HepG2 (cell line): ENCODE data around the gene TOP2A. TPM values are rescaled to one million over a fixed set of nuclear protein-coding genes. Genes with fewer than 3 reads are reported as not detected.

ENCODE experiments used
- ATF6 ChIP-seq: sonication (generic); formaldehyde crosslinking; conservative IDR thresholded peaks from 2 replicates; pipeline ENCODE4 v1.4.0; 2020; ENCODE audit warnings: missing genetic modification reagents
- CC2D1A ChIP-seq: sonication (generic); formaldehyde crosslinking; IDR thresholded peaks from 2 replicates; pipeline ENCODE4 v1.8.1; 2023; ENCODE audit warnings: mild to moderate bottlenecking, missing genetic modification reagents
- CHCHD3 ChIP-seq: sonication (generic); formaldehyde crosslinking; IDR thresholded peaks from 2 replicates; pipeline ENCODE4 v1.8.0; 2022; ENCODE audit warnings: mild to moderate bottlenecking, missing genetic modification reagents, moderate library complexity
- DR1 ChIP-seq: sonication (generic); formaldehyde crosslinking; IDR thresholded peaks from 2 replicates; pipeline ENCODE4 v1.8.0; 2021; ENCODE audit warnings: mild to moderate bottlenecking, missing genetic modification reagents, inconsistent platforms
- EHMT2 ChIP-seq: fragments of 200-600 bp; sonication (generic); IDR thresholded peaks from 2 replicates; pipeline ENCODE4 v1.7.0; 2017; ENCODE audit warnings: antibody characterized with exemption, low read depth, low read length, borderline replicate concordance
- FOXA1 ChIP-seq, 2 experiments: fragments of 450-650 bp in 1 of 2; sonication (generic) in 1 of 2; formaldehyde crosslinking in 1 of 2; IDR thresholded peaks; 2 replicates each; pipeline versions ENCODE4 v1.4.0 to v1.6.1; 2016 to 2020; ENCODE audit warnings: missing genetic modification reagents in 1 of 2
- JUN ChIP-seq: sonication (generic); formaldehyde crosslinking; IDR thresholded peaks from 2 replicates; pipeline ENCODE4 v1.4.0; 2020; ENCODE audit warnings: mild to moderate bottlenecking, missing genetic modification reagents
- NR0B2 ChIP-seq: sonication (generic); formaldehyde crosslinking; IDR thresholded peaks from 2 replicates; pipeline ENCODE4 v1.4.0; 2020; ENCODE audit warnings: mild to moderate bottlenecking, missing genetic modification reagents
- RAD21 ChIP-seq: fragments of 450-650 bp; formaldehyde crosslinking; IDR thresholded peaks from 2 replicates; pipeline ENCODE4 v1.5.0; 2020; ENCODE audit warnings: mild to moderate bottlenecking
- USF2 ChIP-seq, 2 experiments: sonication (generic) in 1 of 2; formaldehyde crosslinking in 1 of 2; IDR thresholded peaks; 2 replicates each; pipeline versions ENCODE4 v1.5.1 to v1.6.1; 2011 to 2020; ENCODE audit warnings: borderline replicate concordance in 1 of 2, low read depth in 1 of 2, low read length in 1 of 2, mild to moderate bottlenecking in 1 of 2, missing genetic modification reagents in 1 of 2, moderate library complexity in 1 of 2
- ZKSCAN5 ChIP-seq: sonication (generic); formaldehyde crosslinking; IDR thresholded peaks from 2 replicates; pipeline ENCODE4 v1.5.1; 2020; ENCODE audit warnings: mild to moderate bottlenecking, missing genetic modification reagents
- ZNF124 ChIP-seq: sonication (generic); formaldehyde crosslinking; IDR thresholded peaks from 2 replicates; pipeline ENCODE4 v1.4.0; 2020; ENCODE audit warnings: missing genetic modification reagents
- ZNF232 ChIP-seq: sonication (generic); formaldehyde crosslinking; IDR thresholded peaks from 2 replicates; pipeline ENCODE4 v1.4.0; 2020; ENCODE audit warnings: missing genetic modification reagents, borderline replicate concordance
- ZNF326 ChIP-seq: sonication (generic); formaldehyde crosslinking; IDR thresholded peaks from 2 replicates; pipeline ENCODE4 v1.4.0; 2020; ENCODE audit warnings: missing genetic modification reagents, borderline replicate concordance
- ZNF331 ChIP-seq: sonication (generic); formaldehyde crosslinking; IDR thresholded peaks from 2 replicates; pipeline ENCODE4 v1.4.0; 2020; ENCODE audit warnings: missing genetic modification reagents
- ZNF333 ChIP-seq: sonication (generic); formaldehyde crosslinking; IDR thresholded peaks from 2 replicates; pipeline ENCODE4 v1.4.0; 2020; ENCODE audit warnings: mild to moderate bottlenecking, missing genetic modification reagents, borderline replicate concordance
- ZNF496 ChIP-seq: sonication (generic); formaldehyde crosslinking; IDR thresholded peaks from 2 replicates; pipeline ENCODE4 v1.8.1; 2023; ENCODE audit warnings: mild to moderate bottlenecking, moderate library complexity, missing genetic modification reagents; ENCODE audit not compliant: insufficient replicate concordance
- ZNF576 ChIP-seq: sonication (generic); formaldehyde crosslinking; IDR thresholded peaks from 2 replicates; pipeline ENCODE4 v1.4.0; 2020; ENCODE audit warnings: mild to moderate bottlenecking, missing genetic modification reagents
- ZNF597 ChIP-seq: sonication (generic); formaldehyde crosslinking; IDR thresholded peaks from 2 replicates; pipeline ENCODE4 v1.5.0; 2020; ENCODE audit warnings: missing genetic modification reagents
- ZNF672 ChIP-seq: sonication (generic); formaldehyde crosslinking; IDR thresholded peaks from 2 replicates; pipeline ENCODE4 v1.8.1; 2022; ENCODE audit warnings: missing genetic modification reagents
- ZNF703 ChIP-seq: sonication (generic); formaldehyde crosslinking; IDR thresholded peaks from 2 replicates; pipeline ENCODE4 v1.5.1; 2020; ENCODE audit warnings: missing genetic modification reagents, mild to moderate bottlenecking, moderate library complexity, borderline replicate concordance
- ZNF782 ChIP-seq: sonication (generic); formaldehyde crosslinking; IDR thresholded peaks from 2 replicates; pipeline ENCODE4 v1.4.0; 2020; ENCODE audit warnings: missing genetic modification reagents, mild to moderate bottlenecking, borderline replicate concordance
- ZNF883 ChIP-seq: sonication (generic); formaldehyde crosslinking; IDR thresholded peaks from 2 replicates; pipeline ENCODE4 v1.5.1; 2020; ENCODE audit warnings: mild to moderate bottlenecking, missing genetic modification reagents; ENCODE audit errors: not compliant biosample characterization
- polyA plus RNA-seq, 8 experiments: library from polyadenylated mRNA; depleted of rRNA in 3 of 8; stranded (reverse) in 7 of 8; unstranded in 1 of 8; fragments of >200 nt; fragmentation: Illumina TruSeq in 4 of 8; extraction: Trizol in 4 of 8; gene quantifications; 2 replicates each; pipeline versions ENCODE4 v1.2.1 to v1.2.3, GENCODE V29; 2011 to 2016; ENCODE audit warnings: low read depth in 4 of 8, missing spikeins in 1 of 8, mixed read lengths in 1 of 8; ENCODE audit not compliant: insufficient read depth in 1 of 8
- total RNA-seq, 5 experiments: library from RNA; depleted of rRNA; stranded (reverse); fragments of >200 nt; fragmentation: Illumina TruSeq; extraction: Trizol; gene quantifications; 2 replicates each; pipeline ENCODE4 v1.2.3, GENCODE V29; 2016; ENCODE audit warnings: low read depth in 1 of 5

TOP2A gene
- total and polyA plus RNA-seq, 2 of the 13 experiments (the other 11 are each of a cell fraction or from before 2014, with no cell fraction given): 108 to 327 TPM

DNA sequence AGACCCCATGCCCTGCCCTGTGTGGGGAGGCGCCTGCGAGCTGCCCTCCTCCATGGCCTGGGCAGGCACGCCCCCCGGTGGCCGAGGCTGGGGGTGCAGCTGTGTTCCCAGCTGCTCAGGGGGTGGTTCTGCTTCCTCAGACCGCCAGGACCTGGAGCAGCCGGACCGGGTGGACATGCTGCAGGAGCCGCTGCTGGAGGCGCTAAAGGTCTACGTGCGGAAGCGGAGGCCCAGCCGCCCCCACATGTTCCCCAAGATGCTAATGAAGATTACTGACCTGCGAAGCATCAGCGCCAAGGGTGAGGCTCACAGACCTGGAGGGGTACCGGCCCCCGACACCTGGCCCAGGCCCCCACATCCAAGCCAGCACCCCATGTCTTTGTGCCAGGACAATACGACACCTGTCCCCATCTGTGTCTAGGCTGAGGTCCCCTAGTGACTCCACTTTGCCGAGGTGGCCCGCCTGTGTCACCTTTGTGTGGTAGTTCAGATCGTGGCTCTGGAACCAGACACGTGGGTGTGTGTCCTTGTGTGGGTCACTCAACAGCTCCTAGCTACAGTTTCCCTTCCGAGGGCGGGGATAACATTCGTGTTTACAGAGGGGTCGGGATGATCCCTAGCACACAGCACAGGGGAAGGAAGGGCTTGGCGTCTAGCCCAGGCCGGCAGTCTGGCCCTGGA, 62.4 kb downstream of the TOP2A start (continued):
- TF ChIP-seq ZNF496 (CRISPR knock-in tag): no peak
- 0 out of 2 replicates have a peak, but pooled peaks have one; percentile 64 for TF ChIP-seq NR0B2 (CRISPR knock-in tag)
- TF ChIP-seq ZNF672 (CRISPR knock-in tag): no peak
- TF ChIP-seq ZNF782 (CRISPR knock-in tag): no peak; the same call in 1 of the 2 replicates
- TF ChIP-seq DR1: no peak
- TF ChIP-seq ZNF331 (CRISPR knock-in tag): 0 out of 2 replicates have a peak, but pooled peaks have one; percentile 34
- no peak for TF ChIP-seq FOXA1 (IDR thresholded peaks at IDR 0.05)
- peak; percentile 45; the same call in 1 of the 2 replicates for TF ChIP-seq FOXA1 (CRISPR knock-in tag; IDR thresholded peaks at IDR 0.05)
- TF ChIP-seq ZNF703 (CRISPR knock-in tag): no peak
- no peak for TF ChIP-seq JUN
- no peak for TF ChIP-seq ZNF576 (CRISPR knock-in tag)
- no peak for TF ChIP-seq ATF6 (CRISPR knock-in tag)
- no peak for TF ChIP-seq EHMT2
- peak; percentile 76 for TF ChIP-seq ZNF883 (CRISPR knock-in tag)
- no peak for TF ChIP-seq CHCHD3
- no peak for TF ChIP-seq ZNF597 (CRISPR knock-in tag)
- TF ChIP-seq CC2D1A (CRISPR knock-in tag): no peak
- no peak for TF ChIP-seq ZNF232 (CRISPR knock-in tag)
- TF ChIP-seq ZNF326 (CRISPR knock-in tag): no peak
- no peak for TF ChIP-seq USF2 (IDR thresholded peaks at IDR 0.05; ENCODE audit: low read depth, low read length)
- TF ChIP-seq USF2 (CRISPR knock-in tag; IDR thresholded peaks at IDR 0.05; ENCODE audit: borderline replicate concordance): no peak
- no peak for TF ChIP-seq ZNF333
- no peak for TF ChIP-seq ZKSCAN5 (CRISPR knock-in tag)
- TF ChIP-seq ZNF124 (CRISPR knock-in tag): 0 out of 2 replicates have a peak, but pooled peaks have one; percentile 70
- peak; percentile 100 for TF ChIP-seq RAD21 (CRISPR knock-in tag)
